Natural killer cell (primary cell): ENCODE results near the gene PRKRIP1. TPM values are rescaled to one million over a fixed set of nuclear protein-coding genes. Genes with fewer than 3 reads are reported as not detected.

Experiments
- ATAC-seq, 3 donors: fragments of 150-1000 bp in 2 of 3; fragments of 200-7000 bp in 1 of 3; cut with Tn5 transposase; 1 replicate in 1 of 3; 2 replicates in 2 of 3; pipeline ENCODE4 v1.10.0; 2021; ENCODE audit warnings: mild to moderate bottlenecking in 2 of 3, moderate library complexity in 2 of 3
- DNase-seq, 2 donors: peaks; one replicate each; pipeline versions ENCODE4 v3.0.0 to v3.0.0-alpha.2; 2013 to 2021; ENCODE audit warnings: mixed read lengths in 1 of 2
- H3K27ac ChIP-seq: one replicate; pipeline ENCODE4 v1.5.1; 2013; ENCODE audit warnings: mild to moderate bottlenecking, low read length
- H3K27me3 ChIP-seq: one replicate; pipeline ENCODE4 v1.6.1; 2013; ENCODE audit warnings: low read length; ENCODE audit not compliant: control insufficient read depth, insufficient read depth
- H3K36me3 ChIP-seq: one replicate; pipeline ENCODE4 v1.6.1; 2013; ENCODE audit warnings: low read length; ENCODE audit not compliant: control insufficient read depth, insufficient read depth
- H3K4me1 ChIP-seq: one replicate; pipeline ENCODE4 v1.6.1; 2013; ENCODE audit warnings: low read length; ENCODE audit not compliant: control insufficient read depth, insufficient read depth
- H3K4me3 ChIP-seq: one replicate; pipeline ENCODE4 v1.5.1; 2013; ENCODE audit warnings: low read length
- H3K9me3 ChIP-seq: one replicate; pipeline ENCODE4 v1.6.1; 2013; ENCODE audit warnings: low read length; ENCODE audit not compliant: control insufficient read depth, insufficient read depth
- H3K27ac Mint-ChIP-seq, 2 donors: one replicate each; pipeline ENCODE4 v1.8.0; 2022; ENCODE audit warnings: mild to moderate bottlenecking in 2 of 2, mixed read lengths in 2 of 2, moderate library complexity in 1 of 2
- H3K27me3 Mint-ChIP-seq, 2 donors: one replicate each; pipeline ENCODE4 v1.8.0; 2022; ENCODE audit warnings: low read depth in 2 of 2, mixed read lengths in 2 of 2
- H3K36me3 Mint-ChIP-seq: one replicate; pipeline ENCODE4 v1.8.0; 2022; ENCODE audit warnings: mixed read lengths
- H3K4me1 Mint-ChIP-seq, 2 donors: one replicate each; pipeline ENCODE4 v1.8.0; 2022; ENCODE audit warnings: mixed read lengths in 2 of 2
- H3K4me3 Mint-ChIP-seq: one replicate; pipeline ENCODE4 v1.8.0; 2022; ENCODE audit warnings: mild to moderate bottlenecking, moderate library complexity, mixed read lengths
- H3K9me3 Mint-ChIP-seq, 2 donors: one replicate each; pipeline ENCODE4 v1.8.0; 2022; ENCODE audit warnings: mixed read lengths in 2 of 2
- CTCF ChIP-seq: fragments of 200-600 bp; IDR thresholded peaks from one replicate; pipeline ENCODE4 v1.8.0; 2022; ENCODE audit warnings: antibody characterized with exemption
- WGBS: methylation state at CpG from one replicate; pipeline ENCODE4 v1.1.7; 2013; ENCODE audit warnings: missing lambda C conversion rate; ENCODE audit not compliant: insufficient coverage; 5-methylcytosine and 5-hydroxymethylcytosine counted together
- intact Hi-C: fragments of 100-400 bp; cut with micrococcal nuclease; formaldehyde crosslinking; loops from one replicate; pipeline ENCODE4 v1.14.2; 2022
- total RNA-seq, 4 donors: library from RNA; stranded (reverse); fragments of 120-200 nt in 1 of 4; gene quantifications; one replicate each; pipeline versions ENCODE4 v1.2.3 to v1.2.4, GENCODE V29; 2013 to 2022

PRKRIP1 gene
- total RNA-seq, 3 donors from 2014 or later (not counting 1 experiment from before 2014, with no cell fraction given) = 38.2 to 44.2 (median 39.5) TPM

DNA sequence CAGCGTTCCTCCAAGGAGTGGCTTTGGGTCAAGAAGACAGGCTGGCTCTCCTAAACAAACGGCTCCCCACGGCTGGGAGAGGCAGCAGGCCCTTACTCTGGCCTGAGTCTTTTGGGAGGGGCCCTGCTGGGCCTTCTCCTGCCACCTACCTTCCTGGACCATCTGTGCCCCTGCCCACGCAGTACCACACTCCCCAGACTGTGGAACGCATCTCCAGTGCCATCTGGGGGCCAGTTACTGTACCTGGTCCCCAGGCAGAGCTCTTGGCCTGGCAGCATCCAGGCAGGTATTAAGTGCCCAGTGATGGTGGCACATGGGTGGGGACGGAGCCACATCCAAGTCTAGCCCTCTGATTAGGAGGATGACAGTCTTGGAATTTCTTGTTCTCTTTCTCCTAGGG is 54.1 kb downstream of the PRKRIP1 start:
- Mint-ChIP-seq H3K9me3 (no peaks in the 10 kb centered on the region), H3K36me3 (no peaks in the 10 kb centered on the region), H3K4me1 (peaks cover 0 to 9% of the 10 kb centered on the region in 2 donors), H3K4me3 (no peak overlapping the region), H3K27ac (no peak overlapping the region), H3K27me3 (no peaks in the 10 kb centered on the region)
- Histone ChIP-seq H3K36me3 (peaks cover 11% of the 10 kb centered on the region), H3K27ac (no peak overlapping the region), H3K27me3 (no peaks in the 10 kb centered on the region), H3K9me3 (no peaks in the 10 kb centered on the region), H3K4me3 (no peak overlapping the region), H3K4me1 (no peaks in the 10 kb centered on the region)
- intact Hi-C loops = loop anchor here (1.0 kb wide), 1 partner anchor 46 kb away; no protein-coding TSS in a partner anchor
- ATAC-seq = peak; percentile 60 to 81 (median 75)
- peak in 1 of 2 donors; percentile 76 for DNase-seq
- peak; percentile 17 for TF ChIP-seq CTCF
- 66% methylated on average over 6 of the region's 6 CpGs for WGBS

GRCh38 chr7:102451371-102452054 is 55.4 kb downstream of the PRKRIP1 start:
- Mint-ChIP-seq H3K4me3 (no peak overlapping the region), H3K27ac (no peak overlapping the region), H3K9me3 (no peaks in the 10 kb centered on the region), H3K4me1 (peaks cover 0 to 4% of the 10 kb centered on the region in 2 donors), H3K27me3 (no peaks in the 10 kb centered on the region), H3K36me3 (no peaks in the 10 kb centered on the region)
- Histone ChIP-seq H3K27ac (no peak overlapping the region), H3K4me1 (no peaks in the 10 kb centered on the region), H3K27me3 (no peaks in the 10 kb centered on the region), H3K9me3 (no peaks in the 10 kb centered on the region), H3K4me3 (no peak overlapping the region), H3K36me3 (peaks cover 18% of the 10 kb centered on the region)
- no peak for TF ChIP-seq CTCF
- DNase-seq (no peak), ATAC-seq (no peak)
- 92% methylated on average over 23 of the region's 23 CpGs for WGBS
- intact Hi-C loops = no loop called here

GRCh38 chr7:102452451-102452850 is 56.3 kb downstream of the PRKRIP1 start:
- DNase-seq (no peak), ATAC-seq (no peak)
- Histone ChIP-seq H3K9me3 (no peaks in the 10 kb centered on the region), H3K27me3 (no peaks in the 10 kb centered on the region), H3K27ac (no peak overlapping the region), H3K4me3 (no peak overlapping the region), H3K36me3 (peaks cover 19% of the 10 kb centered on the region), H3K4me1 (no peaks in the 10 kb centered on the region)
- no peaks in the 10 kb centered on the region for H3K36me3 Mint-ChIP-seq
- intact Hi-C loops = no loop called here
- 97% methylated on average over 6 of the region's 6 CpGs for WGBS
- H3K27me3 Mint-ChIP-seq = no peaks in the 10 kb centered on the region
- no peak overlapping the region for H3K4me3 Mint-ChIP-seq
- peaks cover 0 to 4% of the 10 kb centered on the region in 2 donors for H3K4me1 Mint-ChIP-seq
- TF ChIP-seq CTCF = no peak
- H3K27ac Mint-ChIP-seq = no peak overlapping the region
- no peaks in the 10 kb centered on the region for H3K9me3 Mint-ChIP-seq

DNA sequence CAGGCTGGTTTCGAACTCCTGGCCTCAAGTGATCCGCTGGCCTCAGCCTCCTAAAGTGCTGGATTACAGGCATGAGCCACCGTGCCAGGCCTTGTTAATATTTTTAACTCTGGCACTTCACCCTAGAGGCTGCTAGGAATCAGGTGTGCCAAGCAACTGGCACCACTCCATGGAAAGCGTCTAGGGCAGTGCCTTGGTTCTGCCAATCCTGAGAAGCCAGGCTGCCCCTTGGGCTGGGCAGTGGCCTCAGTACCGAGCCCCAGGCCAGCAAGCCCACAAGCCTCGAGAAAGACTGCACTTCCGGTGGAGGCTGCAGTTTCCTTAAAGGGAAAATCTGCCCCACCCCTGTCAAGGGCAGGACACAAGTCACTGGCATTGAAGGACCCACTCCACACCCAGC is 57.2 kb downstream of the PRKRIP1 start:
- ATAC-seq = no peak
- H3K4me1 Mint-ChIP-seq = peaks cover 0 to 4% of the 10 kb centered on the region in 2 donors
- intact Hi-C loops = no loop called here
- H3K27ac Mint-ChIP-seq = no peak overlapping the region
- no peak for DNase-seq
- no peak for TF ChIP-seq CTCF
- WGBS = 92% methylated on average over 7 of the region's 7 CpGs
- H3K27me3 Mint-ChIP-seq = no peaks in the 10 kb centered on the region
- H3K4me3 ChIP-seq = no peak overlapping the region
- no peaks in the 10 kb centered on the region for H3K36me3 Mint-ChIP-seq
- peaks cover 20% of the 10 kb centered on the region for H3K36me3 ChIP-seq
- H3K4me1 ChIP-seq = no peaks in the 10 kb centered on the region
- H3K4me3 Mint-ChIP-seq = no peak overlapping the region
- H3K9me3 Mint-ChIP-seq = no peaks in the 10 kb centered on the region
- H3K9me3 ChIP-seq = no peaks in the 10 kb centered on the region
- no peaks in the 10 kb centered on the region for H3K27me3 ChIP-seq
- H3K27ac ChIP-seq = no peak overlapping the region
